Panc1 (cell line): ENCODE data around the gene CDC42BPA.

ENCODE experiments used
- POLR2AphosphoS5 ChIP-seq: IDR thresholded peaks from 2 replicates; pipeline ENCODE4 v1.6.1; 2012; ENCODE audit warnings: mild to moderate bottlenecking, low read depth, low read length, moderate library complexity
- SIN3A ChIP-seq: IDR thresholded peaks from 2 replicates; pipeline ENCODE4 v1.6.1; 2012; ENCODE audit warnings: low read depth, mild to moderate bottlenecking, low read length, moderate library complexity, borderline replicate concordance; ENCODE audit not compliant: insufficient read depth
- TF ChIP-seq, protein P1 (sequence below): fragments of 450-650 bp; IDR thresholded peaks from 2 replicates; pipeline ENCODE4 v1.5.1; 2017; ENCODE audit warnings: mild to moderate bottlenecking
- TF ChIP-seq, protein P2 (sequence below), 2 experiments: IDR thresholded peaks; 2 replicates each; pipeline ENCODE4 v1.6.1; 2011 to 2012; ENCODE audit warnings: low read depth in 2 of 2, control low read depth in 1 of 2, low read length in 1 of 2, mild to moderate bottlenecking in 1 of 2, moderate library complexity in 1 of 2; ENCODE audit not compliant: insufficient read depth in 1 of 2

DNA sequence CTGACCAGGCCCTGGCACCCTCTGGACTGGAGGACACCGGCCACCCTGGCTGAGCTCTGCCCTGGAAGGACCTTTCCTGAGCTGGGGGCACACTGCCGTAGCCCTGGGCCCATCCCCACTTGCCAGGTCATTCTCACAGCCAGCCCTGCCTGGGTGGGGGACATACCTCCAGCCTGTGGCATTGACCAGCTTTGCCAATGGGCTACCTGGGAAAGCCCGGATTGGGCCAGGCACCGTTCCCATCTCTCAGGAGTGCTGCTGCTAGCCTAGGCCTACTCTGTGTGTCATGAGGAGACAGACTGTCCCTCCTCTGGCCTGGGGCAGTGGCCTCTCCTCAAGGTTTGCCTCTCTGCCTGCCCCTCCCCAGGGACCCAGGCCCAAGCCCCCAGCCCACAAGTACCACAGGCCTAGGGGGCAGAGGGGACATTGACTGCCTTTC lies 338.2 kb downstream of the CDC42BPA start:
- TF ChIP-seq, protein P1, sequence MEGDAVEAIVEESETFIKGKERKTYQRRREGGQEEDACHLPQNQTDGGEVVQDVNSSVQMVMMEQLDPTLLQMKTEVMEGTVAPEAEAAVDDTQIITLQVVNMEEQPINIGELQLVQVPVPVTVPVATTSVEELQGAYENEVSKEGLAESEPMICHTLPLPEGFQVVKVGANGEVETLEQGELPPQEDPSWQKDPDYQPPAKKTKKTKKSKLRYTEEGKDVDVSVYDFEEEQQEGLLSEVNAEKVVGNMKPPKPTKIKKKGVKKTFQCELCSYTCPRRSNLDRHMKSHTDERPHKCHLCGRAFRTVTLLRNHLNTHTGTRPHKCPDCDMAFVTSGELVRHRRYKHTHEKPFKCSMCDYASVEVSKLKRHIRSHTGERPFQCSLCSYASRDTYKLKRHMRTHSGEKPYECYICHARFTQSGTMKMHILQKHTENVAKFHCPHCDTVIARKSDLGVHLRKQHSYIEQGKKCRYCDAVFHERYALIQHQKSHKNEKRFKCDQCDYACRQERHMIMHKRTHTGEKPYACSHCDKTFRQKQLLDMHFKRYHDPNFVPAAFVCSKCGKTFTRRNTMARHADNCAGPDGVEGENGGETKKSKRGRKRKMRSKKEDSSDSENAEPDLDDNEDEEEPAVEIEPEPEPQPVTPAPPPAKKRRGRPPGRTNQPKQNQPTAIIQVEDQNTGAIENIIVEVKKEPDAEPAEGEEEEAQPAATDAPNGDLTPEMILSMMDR, result no peak
- TF ChIP-seq, protein P2, sequence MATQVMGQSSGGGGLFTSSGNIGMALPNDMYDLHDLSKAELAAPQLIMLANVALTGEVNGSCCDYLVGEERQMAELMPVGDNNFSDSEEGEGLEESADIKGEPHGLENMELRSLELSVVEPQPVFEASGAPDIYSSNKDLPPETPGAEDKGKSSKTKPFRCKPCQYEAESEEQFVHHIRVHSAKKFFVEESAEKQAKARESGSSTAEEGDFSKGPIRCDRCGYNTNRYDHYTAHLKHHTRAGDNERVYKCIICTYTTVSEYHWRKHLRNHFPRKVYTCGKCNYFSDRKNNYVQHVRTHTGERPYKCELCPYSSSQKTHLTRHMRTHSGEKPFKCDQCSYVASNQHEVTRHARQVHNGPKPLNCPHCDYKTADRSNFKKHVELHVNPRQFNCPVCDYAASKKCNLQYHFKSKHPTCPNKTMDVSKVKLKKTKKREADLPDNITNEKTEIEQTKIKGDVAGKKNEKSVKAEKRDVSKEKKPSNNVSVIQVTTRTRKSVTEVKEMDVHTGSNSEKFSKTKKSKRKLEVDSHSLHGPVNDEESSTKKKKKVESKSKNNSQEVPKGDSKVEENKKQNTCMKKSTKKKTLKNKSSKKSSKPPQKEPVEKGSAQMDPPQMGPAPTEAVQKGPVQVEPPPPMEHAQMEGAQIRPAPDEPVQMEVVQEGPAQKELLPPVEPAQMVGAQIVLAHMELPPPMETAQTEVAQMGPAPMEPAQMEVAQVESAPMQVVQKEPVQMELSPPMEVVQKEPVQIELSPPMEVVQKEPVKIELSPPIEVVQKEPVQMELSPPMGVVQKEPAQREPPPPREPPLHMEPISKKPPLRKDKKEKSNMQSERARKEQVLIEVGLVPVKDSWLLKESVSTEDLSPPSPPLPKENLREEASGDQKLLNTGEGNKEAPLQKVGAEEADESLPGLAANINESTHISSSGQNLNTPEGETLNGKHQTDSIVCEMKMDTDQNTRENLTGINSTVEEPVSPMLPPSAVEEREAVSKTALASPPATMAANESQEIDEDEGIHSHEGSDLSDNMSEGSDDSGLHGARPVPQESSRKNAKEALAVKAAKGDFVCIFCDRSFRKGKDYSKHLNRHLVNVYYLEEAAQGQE (IDR thresholded peaks at IDR 0.05; ENCODE audit: insufficient read depth in 1 of 2, low read depth in 2 of 2, low read length in 1 of 2), result no peak
- no peak for TF ChIP-seq SIN3A
- no peak for TF ChIP-seq POLR2AphosphoS5
